ENCODE measurements around the gene VARS2. TPM values are rescaled to one million over a fixed set of nuclear protein-coding genes. Genes with fewer than 3 reads are reported as not detected.

The VARS2 gene
- total RNA-seq, 1 donor from 2014 or later, result 26.3 TPM

- no peak for FAIRE-seq
- H3K36me3 ChIP-seq (ENCODE audit: control insufficient read depth, insufficient read depth, low read length), result peaks cover 13% of the 10 kb centered on the region
These were observed 1.1 kb upstream of the VARS2 start for GRCh38 chr6:30912746-30913520.

GRCh38 chr6:30913721-30914075 is 340 bp upstream of the VARS2 start:
- FAIRE-seq (no peak), DNase-seq (ENCODE audit: low read depth) (no peak)
- H3K27me3 ChIP-seq (ENCODE audit: control insufficient read depth, insufficient read depth, low read length), result no peaks in the 10 kb centered on the region
- H3K36me3 ChIP-seq (ENCODE audit: control insufficient read depth, insufficient read depth, low read length), result peaks cover 16% of the 10 kb centered on the region
- no peak for TF ChIP-seq CTCF (IDR thresholded peaks at IDR 0.05; ENCODE audit: insufficient read depth, low read length, severe bottlenecking)
- H3K4me3 ChIP-seq (ENCODE audit: low read depth, low read length), result peak overlapping the region; percentile 21

More at GRCh38 chr6:30912746-30913520, 1.1 kb upstream of the VARS2 start:
- H3K4me3 ChIP-seq (ENCODE audit: low read depth, low read length), result no peak overlapping the region
- no peak for TF ChIP-seq CTCF (IDR thresholded peaks at IDR 0.05; ENCODE audit: insufficient read depth, low read length, severe bottlenecking)
- no peaks in the 10 kb centered on the region for H3K27me3 ChIP-seq (ENCODE audit: control insufficient read depth, insufficient read depth, low read length)
- DNase-seq (ENCODE audit: low read depth), result no peak

GRCh38 chr6:30914854-30915590 is 984 bp downstream of the VARS2 start:
- no peak for FAIRE-seq
- H3K36me3 ChIP-seq (ENCODE audit: control insufficient read depth, insufficient read depth, low read length), result peaks cover 17% of the 10 kb centered on the region
- H3K4me3 ChIP-seq (ENCODE audit: low read depth, low read length), result peak overlapping the region; percentile 55
- H3K27me3 ChIP-seq (ENCODE audit: control insufficient read depth, insufficient read depth, low read length), result no peaks in the 10 kb centered on the region
- TF ChIP-seq CTCF (IDR thresholded peaks at IDR 0.05; ENCODE audit: insufficient read depth, low read length, severe bottlenecking), result no peak
- DNase-seq (ENCODE audit: low read depth), result no peak

- H3K27me3 ChIP-seq (ENCODE audit: control insufficient read depth, insufficient read depth, low read length), result no peaks in the 10 kb centered on the region
- peaks cover 19% of the 10 kb centered on the region for H3K36me3 ChIP-seq (ENCODE audit: control insufficient read depth, insufficient read depth, low read length)
- peak; percentile 77 for TF ChIP-seq CTCF (IDR thresholded peaks at IDR 0.05; ENCODE audit: insufficient read depth, low read length, severe bottlenecking)
- DNase-seq (ENCODE audit: low read depth) (peak; percentile 64), FAIRE-seq (no peak)
- no peak overlapping the region for H3K4me3 ChIP-seq (ENCODE audit: low read depth, low read length)
These were observed 1.5 kb downstream of the VARS2 start for GRCh38 chr6:30915591-30915946.

- no peak for TF ChIP-seq CTCF (IDR thresholded peaks at IDR 0.05; ENCODE audit: insufficient read depth, low read length, severe bottlenecking)
- DNase-seq (ENCODE audit: low read depth) (no peak), FAIRE-seq (no peak)
- H3K36me3 ChIP-seq (ENCODE audit: control insufficient read depth, insufficient read depth, low read length), result peaks cover 14% of the 10 kb centered on the region
- no peaks in the 10 kb centered on the region for H3K27me3 ChIP-seq (ENCODE audit: control insufficient read depth, insufficient read depth, low read length)
- no peak overlapping the region for H3K4me3 ChIP-seq (ENCODE audit: low read depth, low read length)
These were observed 3.0 kb downstream of the VARS2 start for GRCh38 chr6:30917041-30917440.
